GM19035 (cell line): ENCODE measurements around the gene SDK2.

Experiments used
- ATAC-seq: cut with Tn5 transposase; IDR thresholded peaks from one replicate; pipeline ENCODE4 v1.9.1; 2021; ENCODE audit not compliant: unreplicated experiment

Gene SDK2

DNA sequence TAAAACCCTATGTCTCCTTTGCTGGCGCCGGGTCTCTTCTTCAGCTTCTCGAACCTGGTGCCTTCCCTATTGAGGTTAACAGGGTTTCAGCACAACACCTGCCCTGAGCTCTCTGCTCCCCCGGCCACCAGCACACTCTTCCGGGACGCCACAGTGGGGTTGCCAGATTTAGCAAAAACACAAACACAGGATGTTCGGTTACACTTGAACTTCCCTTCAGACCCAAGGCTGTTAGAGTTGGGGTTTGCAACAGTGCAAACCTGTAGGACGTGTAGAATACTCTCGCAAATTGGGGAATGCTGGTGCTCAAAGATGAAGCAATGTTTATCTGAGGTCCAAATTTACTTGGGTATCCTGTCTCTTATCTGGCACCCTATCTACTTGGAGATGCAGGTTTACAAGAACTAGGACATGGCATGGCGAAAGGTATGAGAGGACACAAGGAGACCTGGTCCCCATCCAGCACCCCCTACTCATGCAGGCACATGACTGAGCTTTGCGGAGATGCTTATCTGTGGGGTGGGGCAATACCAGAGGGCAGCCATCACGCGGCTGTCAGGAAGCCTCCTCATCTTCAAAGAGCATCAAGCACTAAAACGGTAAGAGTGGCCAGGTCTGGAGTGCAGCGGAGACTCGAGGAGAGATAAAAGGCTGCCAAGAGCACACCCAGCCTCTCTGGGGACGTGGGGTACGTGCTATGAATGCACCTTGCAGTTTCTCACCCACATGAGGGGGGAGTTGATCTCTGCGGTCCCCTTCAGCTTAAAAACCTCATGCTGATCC lies 52.8 kb downstream of the SDK2 start:
- peak; percentile 76 for ATAC-seq

DNA sequence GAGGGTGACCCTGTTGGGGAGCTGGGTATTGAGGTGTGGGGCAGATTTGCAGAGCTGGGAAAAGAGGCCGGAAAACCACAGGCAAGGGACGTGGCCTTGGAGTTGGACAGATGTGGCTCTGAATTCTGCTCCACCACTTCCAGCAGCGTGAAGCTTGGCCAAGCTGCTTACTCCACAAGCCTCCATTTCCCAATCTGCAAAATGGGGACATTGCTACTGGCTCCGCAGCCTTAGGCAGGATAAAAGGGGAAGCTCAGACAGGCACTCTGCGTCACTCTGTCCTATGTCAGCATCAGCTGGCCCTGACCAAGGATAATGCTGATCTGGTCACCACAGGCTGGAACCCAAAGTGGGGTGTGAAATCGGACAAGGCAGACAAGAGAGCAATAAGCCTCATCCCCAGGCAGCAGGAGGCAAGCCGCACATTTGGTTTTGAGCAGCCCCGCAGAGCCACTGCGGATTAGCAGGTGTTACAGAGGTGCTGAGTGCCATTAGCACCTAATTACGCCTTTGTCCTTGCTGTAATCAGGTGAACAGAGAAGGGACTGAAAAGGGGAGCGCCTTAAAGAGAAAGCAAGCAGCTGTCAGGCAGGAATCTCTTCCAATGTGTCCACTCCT lies 54.8 kb downstream of the SDK2 start:
- ATAC-seq: no peak

- no peak for ATAC-seq
These were observed 55.4 kb downstream of the SDK2 start for GRCh38 chr17:73588891-73589290.

DNA sequence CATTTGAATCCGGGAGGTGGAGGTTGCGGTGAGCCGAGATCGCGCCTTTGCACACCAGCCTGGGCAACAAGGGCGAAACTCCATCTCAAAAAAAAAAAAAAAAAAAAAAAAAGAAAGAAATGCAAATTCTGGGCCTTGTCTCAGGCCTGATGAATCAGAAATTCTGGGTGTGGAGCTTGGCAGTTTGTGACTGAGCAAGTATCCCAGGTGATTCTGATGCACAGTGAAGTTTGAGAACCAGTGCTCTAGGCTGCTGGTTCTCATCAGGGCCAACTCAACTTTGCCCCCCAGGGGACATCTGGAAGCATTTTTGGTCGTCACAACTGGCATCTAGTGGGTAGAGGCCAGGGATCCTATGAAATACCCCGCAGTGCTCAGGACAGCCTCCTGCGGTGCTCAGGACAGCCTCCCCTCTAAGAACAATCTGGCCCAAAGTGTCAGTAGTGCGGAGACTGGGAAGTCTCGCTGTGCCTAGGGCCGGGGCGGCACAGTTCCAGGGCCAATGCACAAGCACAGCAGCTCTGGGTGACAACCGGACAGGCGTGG lies 55.9 kb downstream of the SDK2 start:
- no peak for ATAC-seq

DNA sequence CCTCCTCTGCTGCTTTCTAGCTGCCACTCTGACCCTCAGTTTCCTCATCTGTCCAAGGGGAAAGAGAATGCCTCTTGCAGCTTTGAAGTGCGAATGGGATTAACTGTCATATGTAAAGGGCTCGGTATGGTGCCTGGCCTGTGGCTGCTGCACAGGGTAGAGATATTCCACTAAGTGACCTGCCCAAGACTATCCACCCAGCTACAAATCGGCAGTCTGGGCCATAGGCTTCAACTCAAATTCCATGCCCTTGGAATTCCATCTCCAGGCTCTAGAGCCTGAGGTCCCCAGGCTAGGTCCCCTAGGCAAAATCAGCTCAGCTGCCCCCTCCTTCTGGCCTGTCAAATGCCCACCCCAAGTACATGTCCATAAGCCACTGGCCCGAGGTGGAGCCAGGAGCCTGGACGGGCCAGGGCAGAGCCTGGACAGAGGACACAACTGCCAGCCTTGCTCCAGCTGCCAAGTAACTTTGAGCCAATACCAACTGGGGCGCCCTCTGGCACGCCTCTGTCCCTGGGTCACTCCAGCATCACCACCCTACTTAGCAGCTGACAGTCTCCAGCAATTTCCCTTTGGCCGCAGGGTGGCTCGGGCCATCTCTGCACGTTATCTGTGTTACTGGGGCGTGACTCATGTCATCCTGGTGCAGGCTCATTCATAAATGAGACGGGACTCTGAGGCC lies 57.2 kb downstream of the SDK2 start:
- ATAC-seq: no peak

GRCh38 chr17:73586275-73586832 lies 57.9 kb downstream of the SDK2 start:
- no peak for ATAC-seq

DNA sequence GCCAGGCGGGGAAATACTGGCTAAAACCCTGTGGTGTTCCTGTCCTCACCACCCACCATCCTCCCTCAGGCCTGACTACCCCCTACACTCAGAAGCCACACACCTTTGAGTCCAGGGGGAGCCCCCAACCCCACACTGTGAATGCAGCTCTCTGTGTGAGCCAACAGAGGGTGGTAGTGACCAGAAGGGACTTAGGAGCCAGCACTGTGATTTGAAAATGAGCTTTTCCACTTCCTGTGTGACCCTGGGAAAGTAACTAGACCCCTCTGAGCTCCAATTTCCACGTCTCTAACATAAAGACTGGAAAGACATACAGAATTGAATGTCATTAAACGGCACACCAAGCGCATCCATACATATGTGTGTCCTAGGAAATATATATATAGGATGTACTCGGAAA lies 58.7 kb downstream of the SDK2 start:
- ATAC-seq: no peak

DNA sequence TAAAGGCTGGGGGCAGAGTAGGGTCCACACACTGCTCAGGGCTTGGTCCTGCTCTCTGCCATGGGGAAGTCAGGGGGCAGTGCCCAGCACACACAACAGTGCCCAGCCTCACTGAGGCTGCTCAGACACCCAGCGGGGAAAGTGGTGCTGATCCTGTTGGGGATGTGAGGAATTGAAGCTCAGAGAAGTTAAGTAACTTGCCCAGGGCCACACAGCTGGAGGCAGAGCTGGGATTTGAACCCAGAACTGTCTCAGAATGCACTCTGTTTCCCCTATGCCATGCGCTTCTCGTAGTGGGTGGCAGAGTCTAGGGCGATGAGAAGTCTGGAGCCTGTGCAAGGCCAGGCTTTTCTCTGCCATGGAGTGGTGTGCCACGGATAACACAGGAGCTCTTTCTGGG lies 59.3 kb downstream of the SDK2 start:
- ATAC-seq: no peak

- no peak for ATAC-seq
These were observed 60.2 kb downstream of the SDK2 start for GRCh38 chr17:73584049-73584448.

GRCh38 chr17:73582821-73583220 lies 61.4 kb downstream of the SDK2 start:
- ATAC-seq: no peak

DNA sequence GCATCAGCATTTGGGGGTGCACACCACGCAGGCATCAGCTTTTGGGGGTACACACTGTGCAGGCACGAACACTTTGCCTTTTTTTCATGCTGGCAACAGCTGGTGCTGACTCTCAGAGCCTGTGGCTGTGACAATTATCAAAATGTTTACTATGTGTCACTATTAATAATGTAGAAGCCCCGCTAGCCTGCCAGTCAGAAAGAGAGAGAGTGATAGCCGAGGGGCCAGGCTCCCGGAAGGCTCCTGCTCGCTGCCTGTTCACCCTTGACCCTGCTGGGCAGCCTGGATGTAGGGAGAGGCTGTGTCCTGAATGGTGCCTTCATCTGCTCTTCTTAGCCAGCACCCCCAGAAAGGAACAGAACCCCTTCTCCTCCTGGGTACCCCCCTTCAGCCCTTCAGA lies 61.9 kb downstream of the SDK2 start:
- no peak for ATAC-seq

DNA sequence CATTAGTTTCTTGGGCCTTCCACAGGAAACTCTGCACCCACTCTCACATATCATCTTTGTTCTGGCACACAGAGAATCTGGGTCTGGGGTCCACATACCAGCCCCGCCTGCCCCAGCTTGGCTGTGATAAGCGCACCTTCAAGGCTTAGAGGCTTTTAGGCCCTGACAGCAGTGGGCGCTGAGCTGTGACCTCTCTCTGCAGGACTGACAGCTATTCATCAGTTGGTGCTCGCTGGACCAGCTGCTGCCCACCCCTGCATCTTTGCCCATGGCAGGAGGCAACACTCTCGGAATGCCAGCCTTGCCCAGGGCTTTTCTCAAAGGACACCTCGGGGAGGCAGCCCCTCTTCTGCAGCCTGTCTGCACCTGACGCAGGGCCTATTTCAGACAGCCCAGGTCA lies 62.9 kb downstream of the SDK2 start:
- ATAC-seq: no peak

- no peak for ATAC-seq
These were observed 64.1 kb downstream of the SDK2 start for GRCh38 chr17:73580073-73580710.

DNA sequence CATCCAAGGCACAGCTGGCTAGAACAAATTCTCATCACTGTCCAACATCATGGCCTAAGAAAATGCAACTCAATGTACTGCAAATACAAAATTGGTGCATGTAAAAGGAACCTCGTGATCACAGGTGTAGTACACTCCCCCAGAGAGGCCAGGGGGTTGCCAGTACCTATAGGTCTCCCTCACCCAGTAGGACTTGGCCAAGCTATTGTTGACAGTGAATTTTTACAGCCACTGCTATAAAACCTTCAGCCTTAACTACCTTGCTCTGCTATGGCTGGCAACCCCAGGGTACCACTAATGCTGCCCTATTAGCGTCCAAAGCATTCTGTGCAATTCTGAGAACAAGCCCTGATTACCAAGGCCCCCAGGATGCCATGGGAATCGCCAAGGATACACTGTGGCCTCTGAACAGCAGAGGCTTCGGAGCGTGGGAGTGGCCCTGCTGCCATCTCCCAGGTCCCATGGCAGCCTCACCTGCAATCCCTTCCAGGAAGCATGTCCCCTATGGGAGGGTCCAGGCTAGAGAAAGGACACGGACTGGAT lies 67.6 kb downstream of the SDK2 start:
- no peak for ATAC-seq

GRCh38 chr17:73575470-73576221 lies 68.6 kb downstream of the SDK2 start:
- ATAC-seq: no peak

DNA sequence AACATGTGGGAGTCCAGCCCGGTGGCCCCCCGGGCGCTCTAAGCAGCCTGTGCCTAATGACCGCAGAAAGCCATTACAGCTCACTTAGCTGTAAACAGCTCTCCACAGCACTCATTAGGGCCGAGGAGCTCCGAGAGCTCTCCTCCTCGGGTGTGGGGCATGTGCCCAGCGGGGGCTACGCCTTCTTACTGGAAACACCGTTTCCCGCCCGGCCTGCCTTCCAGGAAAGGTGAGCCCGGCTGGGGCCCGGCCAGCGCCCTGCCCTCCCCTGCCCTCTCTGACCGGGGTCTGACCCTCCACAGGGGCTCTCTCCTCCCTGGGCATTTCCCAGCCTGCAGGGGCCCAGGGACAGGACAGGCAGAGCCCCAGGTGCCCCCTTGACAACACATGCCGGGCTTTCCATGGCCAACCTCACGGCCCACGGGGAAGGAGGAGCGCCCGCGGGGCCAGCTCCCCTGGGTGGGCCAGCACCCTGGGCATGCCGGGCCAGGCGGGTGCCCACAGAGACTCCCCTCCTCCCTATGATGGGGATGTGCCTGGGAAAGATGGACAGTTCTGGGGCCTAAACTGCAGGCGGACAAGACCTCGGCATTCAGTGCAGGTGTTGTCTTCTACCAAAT lies 72.6 kb downstream of the SDK2 start:
- ATAC-seq: no peak

- no peak for ATAC-seq
These were observed 74.4 kb downstream of the SDK2 start for GRCh38 chr17:73569762-73570319.

- ATAC-seq: no peak
These were observed 75.3 kb downstream of the SDK2 start for GRCh38 chr17:73568934-73569333.
